K562 (cell line): ENCODE results near the gene SLC16A5.

Experiments
- EZH2 ChIP-seq: IDR thresholded peaks from 2 replicates; pipeline ENCODE4 v1.6.1; 2012; ENCODE audit warnings: low read depth, mild to moderate bottlenecking, inconsistent platforms, low read length, borderline replicate concordance
- POLR2AphosphoS5 ChIP-seq: IDR thresholded peaks from 2 replicates; pipeline ENCODE4 v1.6.1; 2011; ENCODE audit warnings: mild to moderate bottlenecking, low read depth, low read length, moderate library complexity; ENCODE audit not compliant: control insufficient read depth, insufficient read depth
- ZFP1 ChIP-seq: fragments of 450-650 bp; formaldehyde crosslinking; IDR thresholded peaks from 2 replicates; pipeline ENCODE4 v1.4.0; 2020; ENCODE audit warnings: mild to moderate bottlenecking, mixed read lengths
- ZNF263 ChIP-seq: sonication (generic); formaldehyde crosslinking; IDR thresholded peaks from 2 replicates; pipeline ENCODE4 v1.8.0; 2022; ENCODE audit warnings: mild to moderate bottlenecking, missing genetic modification reagents, borderline replicate concordance

DNA sequence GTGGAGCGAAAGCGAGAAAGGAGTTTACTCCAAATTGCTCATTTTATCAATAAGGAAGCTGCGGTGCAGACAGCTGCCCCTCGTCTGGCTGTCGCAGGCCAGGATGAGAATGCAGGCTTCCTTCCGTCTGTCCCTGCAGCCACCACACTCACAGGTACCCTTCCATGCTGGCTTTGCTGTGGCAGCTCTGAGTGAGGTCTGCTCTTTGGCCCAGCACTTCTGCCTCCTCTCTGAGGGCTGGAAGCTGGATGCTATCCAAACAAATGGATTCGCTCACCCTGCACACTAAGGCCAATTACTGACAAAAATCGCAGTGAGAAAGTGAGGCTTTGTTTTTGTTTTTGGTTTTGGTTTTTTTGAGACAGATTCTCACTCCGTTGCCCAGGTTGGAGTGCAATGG, 29.0 kb downstream of the SLC16A5 start:
- TF ChIP-seq ZNF263 = no peak
- no peak for TF ChIP-seq ZFP1 (CRISPR knock-in tag)
- TF ChIP-seq EZH2 = no peak
- TF ChIP-seq POLR2AphosphoS5 = no peak
